K562 (cell line): ENCODE data around the gene MDK. TPM values are rescaled to one million over a fixed set of nuclear protein-coding genes. Genes with fewer than 3 reads are reported as not detected.
A peak's percentile ranks its signal among the peaks of the same experiment; 100 is the strongest.

Experiments
- AFF4 ChIP-seq: sonication (generic); formaldehyde crosslinking; IDR thresholded peaks from 2 replicates; pipeline ENCODE4 v1.8.0; 2023; ENCODE audit warnings: mild to moderate bottlenecking, missing genetic modification reagents
- FOXA1 ChIP-seq: fragments of 450-650 bp; IDR thresholded peaks from 2 replicates; pipeline ENCODE4 v1.6.1; 2016; ENCODE audit warnings: mild to moderate bottlenecking, borderline replicate concordance
- HNRNPK ChIP-seq: fragments of 200-400 bp; formaldehyde crosslinking; IDR thresholded peaks from one replicate; pipeline ENCODE4 v1.6.1; 2018; ENCODE audit warnings: mild to moderate bottlenecking, low read depth, low read length; ENCODE audit not compliant: poor library complexity, severe bottlenecking
- KDM2B ChIP-seq: fragments of 250-450 bp; sonication (Bioruptor Pico); IDR thresholded peaks from 2 replicates; pipeline ENCODE4 v1.8.0; 2021; ENCODE audit warnings: mild to moderate bottlenecking, moderate library complexity
- KLF1 ChIP-seq: fragments of 450-650 bp; IDR thresholded peaks from 2 replicates; pipeline ENCODE4 v1.6.1; 2016; ENCODE audit warnings: missing genetic modification characterization, missing compliant biosample characterization
- KLF13 ChIP-seq: fragments of 450-650 bp; IDR thresholded peaks from 2 replicates; pipeline ENCODE4 v1.6.1; 2016; ENCODE audit warnings: missing genetic modification characterization, low read depth, mild to moderate bottlenecking, missing compliant biosample characterization, moderate library complexity, borderline replicate concordance
- RFX1 ChIP-seq: fragments of 450-650 bp; IDR thresholded peaks from 2 replicates; pipeline ENCODE4 v1.6.1; 2016; ENCODE audit warnings: mild to moderate bottlenecking, moderate library complexity
- TBP ChIP-seq: optimal IDR thresholded peaks from 2 replicates; pipeline ENCODE3; 2011; ENCODE audit warnings: low read depth, low read length, improper control_type of control experiment
- THRA ChIP-seq: fragments of 450-650 bp; IDR thresholded peaks from 2 replicates; pipeline ENCODE4 v1.6.1; 2017; ENCODE audit warnings: mild to moderate bottlenecking, moderate library complexity
- UBTF ChIP-seq, 2 experiments: IDR thresholded peaks; 2 replicates each; pipeline ENCODE4 v1.6.1; 2012; ENCODE audit warnings: improper control_type of control experiment in 2 of 2, low read depth in 2 of 2, low read length in 2 of 2, borderline replicate concordance in 1 of 2
- ZNF232 ChIP-seq: sonication (generic); formaldehyde crosslinking; IDR thresholded peaks from 2 replicates; pipeline ENCODE4 v1.8.0; 2022; ENCODE audit warnings: mild to moderate bottlenecking, missing genetic modification reagents
- polyA plus RNA-seq, 8 experiments: library from polyadenylated mRNA; depleted of rRNA in 4 of 8; stranded (reverse) in 5 of 8; unstranded in 3 of 8; fragments of >200 nt; fragmentation: Nextera tagmentation in 2 of 8; fragmentation: Illumina TruSeq in 1 of 8; extraction: Ambion mirVana in 2 of 8; extraction: Trizol in 1 of 8; gene quantifications; 2 replicates each; pipeline versions ENCODE4 v1.2.1 to v1.2.3, GENCODE V29; 2011 to 2014; ENCODE audit warnings: inconsistent platforms in 1 of 8, missing spikeins in 1 of 8
- total RNA-seq, 7 experiments: library from RNA; depleted of rRNA in 6 of 7; stranded (reverse); fragments of >200 nt in 6 of 7; fragmentation: Illumina TruSeq in 2 of 7; extraction: Trizol in 2 of 7; gene quantifications; 2 replicates each; pipeline versions ENCODE4 v1.2.1 to v1.2.3, GENCODE V29; 2011 to 2021; ENCODE audit warnings: low replicate concordance in 1 of 7
- TF ChIP-seq, protein P1 (sequence below), 2 experiments: fragments of 450-650 bp; conservative IDR thresholded peaks; 2 replicates each; pipeline ENCODE4 v1.6.1; 2017; ENCODE audit warnings: mild to moderate bottlenecking in 2 of 2, moderate library complexity in 2 of 2
- TF ChIP-seq, protein P2 (sequence below): fragments of 250-450 bp; sonication (Bioruptor Pico); IDR thresholded peaks from 2 replicates; pipeline ENCODE4 v1.4.0; 2020; ENCODE audit warnings: mild to moderate bottlenecking, moderate library complexity

The MDK gene
- total and polyA plus RNA-seq, 9 of the 15 experiments (the other 6 are each of a cell fraction or from before 2014, with no cell fraction given): 20.7 to 700 (median 350) TPM

DNA sequence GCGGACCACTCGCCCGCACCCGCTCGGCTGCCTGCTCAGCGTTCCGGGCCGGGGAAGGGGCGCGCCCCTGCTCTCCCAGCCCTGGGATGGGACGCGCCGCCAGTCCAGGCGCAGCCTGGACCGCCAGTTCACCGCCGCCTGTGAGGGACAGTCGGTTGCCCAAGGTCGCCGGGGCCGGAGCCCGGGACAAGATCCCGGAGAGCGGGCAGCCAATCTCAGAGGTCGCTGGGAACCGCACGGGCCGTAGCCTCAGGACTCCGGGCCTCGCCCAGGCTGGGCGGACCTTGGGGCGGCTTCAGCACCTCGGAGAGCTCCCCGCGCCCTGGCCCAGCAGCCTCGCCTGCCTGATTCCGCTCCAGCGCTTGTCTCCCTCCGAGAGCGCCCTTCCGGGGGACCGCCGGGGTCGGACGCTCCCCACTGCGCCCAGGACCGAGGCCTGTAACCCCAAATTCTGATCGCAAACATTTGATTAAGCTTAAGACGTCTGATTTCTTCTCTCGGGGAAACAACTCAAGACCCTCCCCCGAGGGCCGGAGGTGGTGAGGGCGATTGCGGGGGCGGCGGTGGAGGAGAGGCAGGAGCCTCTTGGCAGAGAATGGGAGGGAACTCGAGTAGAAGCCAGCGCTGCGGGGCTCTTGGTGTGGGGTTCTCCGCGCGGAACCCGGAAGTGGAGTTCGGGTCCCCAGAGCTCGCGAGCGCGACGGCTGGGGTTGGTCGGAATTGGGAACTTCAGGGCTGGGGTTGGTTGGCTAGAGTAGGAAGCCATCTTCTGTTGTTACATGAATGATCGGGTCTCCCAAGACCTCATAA is 11.2 kb downstream of the MDK start (continued):
- no peak for TF ChIP-seq RFX1
- peak; percentile 72; the same call in 1 of the 2 replicates for TF ChIP-seq KDM2B (CRISPR knock-in tag)
- TF ChIP-seq KLF1 (tag): peak; percentile 37; the same call in 1 of the 2 replicates
- peak; percentile 92 to 97 for TF ChIP-seq UBTF (IDR thresholded peaks at IDR 0.05; ENCODE audit: borderline replicate concordance in 1 of 2, low read depth in 2 of 2, low read length in 2 of 2)
- no peak for TF ChIP-seq THRA
- TF ChIP-seq, protein P1, sequence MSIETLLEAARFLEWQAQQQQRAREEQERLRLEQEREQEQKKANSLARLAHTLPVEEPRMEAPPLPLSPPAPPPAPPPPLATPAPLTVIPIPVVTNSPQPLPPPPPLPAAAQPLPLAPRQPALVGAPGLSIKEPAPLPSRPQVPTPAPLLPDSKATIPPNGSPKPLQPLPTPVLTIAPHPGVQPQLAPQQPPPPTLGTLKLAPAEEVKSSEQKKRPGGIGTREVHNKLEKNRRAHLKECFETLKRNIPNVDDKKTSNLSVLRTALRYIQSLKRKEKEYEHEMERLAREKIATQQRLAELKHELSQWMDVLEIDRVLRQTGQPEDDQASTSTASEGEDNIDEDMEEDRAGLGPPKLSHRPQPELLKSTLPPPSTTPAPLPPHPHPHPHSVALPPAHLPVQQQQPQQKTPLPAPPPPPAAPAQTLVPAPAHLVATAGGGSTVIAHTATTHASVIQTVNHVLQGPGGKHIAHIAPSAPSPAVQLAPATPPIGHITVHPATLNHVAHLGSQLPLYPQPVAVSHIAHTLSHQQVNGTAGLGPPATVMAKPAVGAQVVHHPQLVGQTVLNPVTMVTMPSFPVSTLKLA (conservative IDR thresholded peaks at IDR 0.05): peak; percentile 82 to 91
- no peak for TF ChIP-seq HNRNPK
- TF ChIP-seq ZNF232: peak; percentile 94
- TF ChIP-seq, protein P2, sequence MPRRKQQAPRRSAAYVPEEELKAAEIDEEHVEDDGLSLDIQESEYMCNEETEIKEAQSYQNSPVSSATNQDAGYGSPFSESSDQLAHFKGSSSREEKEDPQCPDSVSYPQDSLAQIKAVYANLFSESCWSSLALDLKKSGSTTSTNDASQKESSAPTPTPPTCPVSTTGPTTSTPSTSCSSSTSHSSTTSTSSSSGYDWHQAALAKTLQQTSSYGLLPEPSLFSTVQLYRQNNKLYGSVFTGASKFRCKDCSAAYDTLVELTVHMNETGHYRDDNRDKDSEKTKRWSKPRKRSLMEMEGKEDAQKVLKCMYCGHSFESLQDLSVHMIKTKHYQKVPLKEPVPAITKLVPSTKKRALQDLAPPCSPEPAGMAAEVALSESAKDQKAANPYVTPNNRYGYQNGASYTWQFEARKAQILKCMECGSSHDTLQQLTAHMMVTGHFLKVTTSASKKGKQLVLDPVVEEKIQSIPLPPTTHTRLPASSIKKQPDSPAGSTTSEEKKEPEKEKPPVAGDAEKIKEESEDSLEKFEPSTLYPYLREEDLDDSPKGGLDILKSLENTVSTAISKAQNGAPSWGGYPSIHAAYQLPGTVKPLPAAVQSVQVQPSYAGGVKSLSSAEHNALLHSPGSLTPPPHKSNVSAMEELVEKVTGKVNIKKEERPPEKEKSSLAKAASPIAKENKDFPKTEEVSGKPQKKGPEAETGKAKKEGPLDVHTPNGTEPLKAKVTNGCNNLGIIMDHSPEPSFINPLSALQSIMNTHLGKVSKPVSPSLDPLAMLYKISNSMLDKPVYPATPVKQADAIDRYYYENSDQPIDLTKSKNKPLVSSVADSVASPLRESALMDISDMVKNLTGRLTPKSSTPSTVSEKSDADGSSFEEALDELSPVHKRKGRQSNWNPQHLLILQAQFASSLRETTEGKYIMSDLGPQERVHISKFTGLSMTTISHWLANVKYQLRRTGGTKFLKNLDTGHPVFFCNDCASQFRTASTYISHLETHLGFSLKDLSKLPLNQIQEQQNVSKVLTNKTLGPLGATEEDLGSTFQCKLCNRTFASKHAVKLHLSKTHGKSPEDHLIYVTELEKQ (CRISPR knock-in tag): no peak
- TF ChIP-seq TBP: no peak
- no peak for TF ChIP-seq FOXA1
- TF ChIP-seq KLF13 (tag): no peak
- peak; percentile 98 for TF ChIP-seq AFF4 (CRISPR knock-in tag)
